GM19324 (cell line): ENCODE measurements around the gene HSPB7.
"Not testable (repeated sequence)": the region's sequence is repeated elsewhere in the genome, so short reads cannot be mapped to it uniquely, and the experiment has no call there.

ENCODE experiments used
- ATAC-seq: cut with Tn5 transposase; IDR thresholded peaks from one replicate; pipeline ENCODE4 v1.9.1; 2021; ENCODE audit warnings: mild to moderate bottlenecking, moderate library complexity; ENCODE audit not compliant: unreplicated experiment, low FRiP score

Gene HSPB7

DNA sequence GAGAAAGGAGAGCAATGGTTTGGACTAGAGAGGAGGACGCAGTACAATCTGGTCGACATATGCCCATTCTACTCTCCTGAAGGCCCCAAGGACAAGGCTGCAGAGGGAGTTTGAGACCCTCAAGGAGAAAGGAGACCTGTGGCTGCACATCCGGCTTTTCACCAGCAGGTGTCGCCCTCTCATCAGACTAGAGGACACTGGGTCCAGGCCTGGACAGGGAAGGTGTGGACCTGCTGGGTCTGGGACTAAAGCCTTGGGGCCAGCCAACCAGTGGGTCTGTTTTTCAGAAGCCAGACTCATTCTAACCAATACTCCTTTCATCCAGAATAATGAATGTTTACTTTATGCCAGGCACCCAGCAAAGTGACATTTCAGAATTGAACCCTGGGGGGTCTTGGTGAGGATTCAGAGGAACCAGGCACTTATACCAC is 8.8 kb downstream of the HSPB7 start:
- ATAC-seq: no peak

GRCh38 chr1:16007671-16008341 is 10.0 kb downstream of the HSPB7 start:
- no peak for ATAC-seq

DNA sequence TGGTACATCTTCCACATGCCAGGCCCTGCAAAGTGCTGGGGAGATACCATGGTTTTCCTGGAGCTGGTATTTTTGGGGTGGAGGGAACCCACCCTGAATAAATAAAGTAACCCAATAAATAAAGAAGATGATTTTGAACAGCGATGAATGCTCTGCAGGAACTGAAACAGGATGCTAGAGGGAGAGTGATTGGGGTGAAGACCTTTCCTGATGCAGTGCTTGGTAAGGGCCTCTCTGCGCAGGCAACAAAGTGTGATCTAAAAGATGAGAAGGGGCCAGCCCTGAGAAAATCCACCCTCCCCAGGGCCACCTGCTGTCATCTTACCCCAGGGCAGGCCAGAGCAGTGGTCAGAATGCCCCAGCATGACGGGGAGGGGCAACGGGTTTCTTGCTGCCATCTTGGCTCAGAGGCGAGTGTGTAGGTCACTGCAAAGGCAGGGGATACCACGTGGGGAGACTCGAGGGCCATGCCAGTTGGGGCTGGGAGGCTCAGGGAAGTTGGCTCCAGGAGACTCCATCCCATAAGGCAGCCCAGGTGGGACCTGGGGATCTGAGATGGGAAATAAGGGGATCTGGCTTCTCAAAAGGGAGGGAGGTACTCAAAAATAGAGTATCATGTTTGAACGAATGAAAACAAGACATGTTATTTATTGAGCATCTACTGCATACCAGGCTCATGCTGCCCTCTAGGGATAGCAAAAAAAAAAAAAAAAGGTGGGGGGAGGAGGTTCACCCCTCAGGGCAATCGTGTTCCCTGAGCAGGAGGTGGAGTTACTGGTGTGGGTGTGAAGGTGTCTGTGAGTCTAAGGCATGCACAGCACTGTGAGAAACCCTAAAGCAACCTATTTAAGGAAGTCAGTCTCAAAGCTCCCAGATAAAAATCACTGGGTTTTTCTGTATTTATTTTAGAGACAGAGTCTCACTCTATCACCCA is 11.0 kb downstream of the HSPB7 start:
- ATAC-seq: no peak

- ATAC-seq: no peak
Observed at GRCh38 chr1:16006010-16006409, 11.8 kb downstream of the HSPB7 start.

- ATAC-seq: no peak
Observed at GRCh38 chr1:16005597-16005996, 12.2 kb downstream of the HSPB7 start.

DNA sequence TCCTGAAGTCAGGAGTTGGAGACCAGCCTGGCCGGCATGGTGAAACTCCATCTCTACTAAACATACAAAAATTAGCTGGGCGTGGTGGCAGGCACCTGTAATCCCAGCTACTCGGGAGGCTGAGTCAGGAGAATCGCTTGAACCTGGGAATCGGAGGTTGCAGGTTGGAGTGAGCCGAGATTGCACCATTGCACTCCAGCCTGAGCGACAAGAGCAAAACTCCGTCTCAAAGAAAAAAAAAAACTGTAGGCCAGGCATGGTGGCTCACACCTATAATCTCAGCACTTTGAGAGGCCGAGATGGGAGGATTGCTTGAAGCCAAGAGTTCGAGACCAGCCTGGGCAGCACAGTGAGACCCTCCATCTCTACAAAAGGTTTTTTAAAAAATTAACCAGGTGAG is 16.6 kb downstream of the HSPB7 start:
- ATAC-seq: not testable (repeated sequence)

DNA sequence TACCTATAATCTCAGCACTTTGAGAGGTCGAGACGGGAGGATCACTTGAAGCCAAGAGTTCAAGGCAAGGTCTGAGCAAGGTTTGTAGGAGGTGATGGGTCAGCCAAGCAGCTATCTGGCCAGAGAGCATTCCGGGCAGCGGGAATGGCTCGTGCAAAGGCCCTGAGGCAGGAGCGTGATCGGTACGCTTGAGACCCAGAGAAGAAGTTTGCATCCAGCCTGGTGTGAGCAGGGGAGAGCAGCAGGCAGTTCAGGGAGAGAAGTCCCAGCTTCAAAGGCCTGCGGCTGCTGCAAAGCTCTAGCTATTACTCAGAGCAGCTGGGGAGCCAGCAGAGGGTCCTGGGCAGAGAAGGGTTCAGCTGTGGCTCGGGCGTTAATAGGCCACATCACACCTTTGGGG is 18.9 kb downstream of the HSPB7 start:
- no peak for ATAC-seq

DNA sequence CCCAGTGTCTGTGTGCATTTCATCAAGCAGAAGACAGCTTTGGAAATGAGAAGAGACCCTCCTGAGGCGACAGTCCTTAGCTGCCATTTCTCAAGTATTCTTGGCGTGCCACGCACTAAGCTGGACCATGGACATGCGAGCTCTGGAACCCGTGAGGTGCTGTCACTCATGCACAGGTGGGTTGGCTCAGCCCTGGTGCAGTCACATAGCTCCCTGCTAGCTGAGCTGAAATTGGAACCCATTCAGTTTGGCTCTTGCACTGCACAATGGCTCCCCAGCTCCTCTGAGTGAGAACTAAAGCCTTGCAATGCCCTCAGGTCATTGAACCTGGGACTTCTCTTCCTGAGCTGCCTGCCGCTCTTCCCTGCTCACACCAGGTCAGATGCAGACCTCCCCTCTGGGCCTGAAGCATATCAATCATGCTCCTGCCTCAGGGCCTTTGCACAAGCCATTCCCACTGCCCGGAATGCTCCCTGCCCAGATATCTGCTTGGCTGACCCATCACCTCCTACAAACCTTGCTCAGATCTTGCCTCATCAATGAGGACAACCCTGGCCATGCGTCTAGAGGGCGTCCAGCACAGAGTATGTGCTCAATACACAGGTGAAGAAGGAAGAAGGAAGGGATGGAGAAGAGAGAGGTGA is 20.1 kb downstream of the HSPB7 start:
- no peak for ATAC-seq

DNA sequence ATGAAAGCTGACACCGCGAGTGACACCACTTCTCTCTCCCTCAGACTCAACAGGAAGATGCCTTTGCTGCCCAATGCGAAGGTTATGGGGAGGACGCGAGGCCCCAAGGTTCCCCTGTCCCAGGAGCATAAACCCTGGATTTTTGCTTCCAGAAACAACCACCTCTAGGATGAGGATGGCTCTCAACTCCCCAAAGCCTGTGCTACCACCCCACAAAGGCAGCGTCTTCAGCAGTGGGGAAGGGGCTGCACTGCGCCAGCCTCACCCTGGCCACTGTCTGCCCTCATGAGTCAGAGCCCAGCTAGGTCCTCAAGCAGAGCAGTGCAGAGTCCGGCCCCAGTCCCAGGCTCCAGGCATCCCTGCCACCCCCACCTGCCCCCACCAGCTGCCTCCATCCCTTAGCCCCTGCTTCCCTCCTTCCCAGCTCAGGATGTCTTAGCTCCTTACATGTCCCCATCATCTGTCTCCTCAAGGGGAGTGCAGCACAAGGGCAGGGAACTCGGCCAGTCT is 20.7 kb downstream of the HSPB7 start:
- no peak for ATAC-seq

- no peak for ATAC-seq
Observed at GRCh38 chr1:15994590-15995351, 23.1 kb downstream of the HSPB7 start.

- ATAC-seq: no peak
Observed at GRCh38 chr1:15994081-15994480, 23.8 kb downstream of the HSPB7 start.

- ATAC-seq: no peak
Observed at GRCh38 chr1:15993666-15994065, 24.2 kb downstream of the HSPB7 start.

DNA sequence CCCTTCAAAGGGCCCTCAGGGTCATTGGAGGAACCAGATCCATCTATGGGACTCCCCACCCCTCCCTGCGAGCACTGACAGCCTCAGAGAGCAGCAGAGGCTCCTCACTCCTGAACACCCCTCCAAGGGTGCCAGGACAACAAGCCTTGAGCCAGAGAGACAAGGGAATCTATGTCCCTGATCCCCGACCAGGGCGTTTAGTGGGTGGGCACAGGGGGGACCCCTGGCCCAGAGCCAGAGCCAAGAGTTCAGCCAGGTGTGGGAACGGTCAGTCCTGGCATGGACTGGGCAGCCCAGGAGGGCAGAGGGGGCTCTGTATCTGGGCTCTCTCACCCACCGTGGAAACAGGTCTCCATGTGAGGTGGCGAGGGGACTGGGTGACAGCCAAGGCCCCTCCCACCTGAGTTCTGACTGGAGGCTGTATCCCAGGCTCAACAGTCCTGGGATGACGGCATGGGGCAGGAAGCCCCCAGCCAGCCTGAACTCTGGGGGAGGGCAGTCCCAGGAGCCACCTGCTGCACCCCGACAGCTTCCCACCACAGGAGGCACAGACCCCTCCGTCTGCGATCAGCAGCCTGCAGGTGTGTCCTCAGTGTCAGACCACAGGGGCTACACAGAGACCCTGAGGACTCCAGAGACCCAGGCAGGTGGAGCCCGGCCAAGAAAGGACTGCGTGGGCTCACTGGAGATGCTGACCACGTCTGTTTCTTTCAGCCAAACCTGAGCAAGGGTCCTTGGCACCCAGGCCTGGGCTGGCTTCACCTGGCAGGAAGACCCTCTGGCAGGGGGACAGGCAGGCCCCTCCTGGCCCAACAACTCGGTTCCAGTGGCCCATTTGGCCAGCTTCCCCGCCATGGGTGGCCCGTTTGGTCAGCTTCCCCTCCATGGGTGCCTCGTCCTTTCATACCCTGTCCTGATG is 25.0 kb downstream of the HSPB7 start:
- ATAC-seq: no peak

DNA sequence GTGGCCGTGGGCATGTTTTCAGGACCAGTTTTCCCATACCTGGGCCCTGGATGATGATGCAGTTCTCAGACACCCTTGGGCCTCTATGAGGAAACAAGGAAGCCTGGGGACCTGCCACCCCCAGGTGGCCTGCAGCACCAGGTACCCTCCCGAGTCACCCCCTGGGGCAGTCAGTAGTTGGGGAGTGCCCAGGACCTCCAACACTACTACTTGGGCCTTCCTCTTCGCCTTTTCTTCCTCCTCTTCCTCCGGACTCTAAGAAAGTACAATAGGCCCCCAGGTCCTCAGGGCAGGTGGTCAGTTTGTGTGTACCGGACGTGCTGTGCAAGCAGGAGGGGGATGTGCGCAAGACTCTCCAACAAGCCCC is 25.7 kb downstream of the HSPB7 start:
- no peak for ATAC-seq

GRCh38 chr1:15991427-15992186 is 26.2 kb downstream of the HSPB7 start:
- no peak for ATAC-seq

DNA sequence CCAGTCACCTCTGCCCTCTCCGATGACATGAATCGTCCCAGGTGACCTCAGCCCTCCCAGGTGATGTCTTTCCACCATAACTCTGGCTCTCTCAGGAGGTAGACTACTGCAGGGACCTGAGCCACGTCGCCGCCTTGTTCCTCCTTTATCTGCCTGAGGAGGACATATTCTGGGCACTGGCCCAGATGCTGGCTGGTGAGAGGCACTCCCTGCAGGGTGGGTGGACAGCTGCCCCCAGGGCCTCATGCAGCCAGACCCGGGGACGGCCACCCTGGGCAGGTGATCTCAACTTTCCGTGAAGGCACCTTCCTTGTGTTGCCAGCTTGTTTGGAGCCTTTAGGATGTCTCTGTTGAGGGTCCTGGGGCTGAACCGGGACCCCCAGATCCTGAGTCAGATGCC is 28.1 kb downstream of the HSPB7 start:
- ATAC-seq: no peak

GRCh38 chr1:15988856-15989736 is 28.7 kb downstream of the HSPB7 start:
- ATAC-seq: no peak
